Stomach (tissue), 9 donors: ENCODE data around the gene COQ8B. TPM values are rescaled to one million over a fixed set of nuclear protein-coding genes. Genes with fewer than 3 reads are reported as not detected.

ENCODE experiments used
- DNase-seq, 2 donors: peaks; one replicate each; pipeline versions ENCODE4 v3.0.0 to v3.0.0-alpha.2; 2013 to 2019
- H3K27ac ChIP-seq, 5 donors: fragments of 200-600 bp in 4 of 5; sonication (generic) in 4 of 5; one replicate each; pipeline ENCODE4 v1.5.1; 2013 to 2019; ENCODE audit warnings: mild to moderate bottlenecking in 1 of 5, moderate library complexity in 1 of 5
- H3K27me3 ChIP-seq, 3 donors: fragments of 200-600 bp; sonication (generic); one replicate each; pipeline ENCODE4 v1.5.1; 2017 to 2019; ENCODE audit warnings: mixed run types in 1 of 3
- H3K36me3 ChIP-seq, 4 donors: fragments of 200-600 bp; sonication (generic); 1 replicate in 3 of 4; 2 replicates in 1 of 4; pipeline ENCODE4 v1.5.1; 2016 to 2019
- H3K4me1 ChIP-seq, 4 donors: fragments of 200-600 bp; sonication (generic); one replicate each; pipeline ENCODE4 v1.5.1; 2016 to 2019
- H3K4me3 ChIP-seq, 4 donors: fragments of 200-600 bp; sonication (generic) in 3 of 4; one replicate each; pipeline ENCODE4 v1.5.1; 2016 to 2019; ENCODE audit warnings: mild to moderate bottlenecking in 1 of 4
- H3K9me3 ChIP-seq, 4 donors: fragments of 200-600 bp; sonication (generic); one replicate each; pipeline ENCODE4 v1.5.1; 2016 to 2019
- EP300 ChIP-seq: sonication (generic); formaldehyde crosslinking; IDR thresholded peaks from one replicate; pipeline ENCODE4 v1.6.1; 2017; ENCODE audit warnings: antibody characterized with exemption
- POLR2A ChIP-seq, 4 donors: fragments of 450-650 bp; IDR thresholded peaks; one replicate each; pipeline ENCODE4 v1.6.1; 2016; ENCODE audit warnings: antibody characterized with exemption in 4 of 4, control low read depth in 2 of 4, mild to moderate bottlenecking in 1 of 4, moderate library complexity in 1 of 4
- POLR2AphosphoS5 ChIP-seq, 3 donors: sonication (generic); formaldehyde crosslinking; IDR thresholded peaks; one replicate each; pipeline ENCODE4 v1.6.1; 2016; ENCODE audit warnings: antibody characterized with exemption in 3 of 3
- WGBS, 5 donors: extraction: QIAGEN DNeasy Blood & Tissue Kit in 3 of 5; methylation state at CpG; one replicate each; pipeline versions ENCODE4 v1.1.5 to v1.1.7; 2013 to 2018; 5-methylcytosine and 5-hydroxymethylcytosine counted together
- intact Hi-C: fragments of 100-400 bp; cut with DNase I; formaldehyde crosslinking; loops from one replicate; pipeline ENCODE4 v1.15.1; 2023; ENCODE audit warnings: low total_unique reads
- polyA plus RNA-seq, 3 donors: library from polyadenylated mRNA; stranded (reverse); fragments of 200-250 nt; gene quantifications; one replicate each; pipeline ENCODE4 v1.2.3, GENCODE V29; 2013
- total RNA-seq, 5 donors: library from RNA; depleted of rRNA; stranded (reverse); fragments of >200 nt; gene quantifications; one replicate each; pipeline versions ENCODE4 v1.1.0 to v1.2.3, GENCODE V29; 2014 to 2016
- TF ChIP-seq, protein P1 (sequence below), 7 experiments: fragments of 450-650 bp in 4 of 7; fragments of 200-600 bp in 3 of 7; sonication (generic) in 3 of 7; IDR thresholded peaks; one replicate each; pipeline ENCODE4 v1.5.1; 2016 to 2019; ENCODE audit warnings: antibody characterized with exemption in 7 of 7, control low read depth in 2 of 7, mild to moderate bottlenecking in 1 of 7
- donor health status: healthy with polysubstance abuse.
- donor health status: Bipolar disorder and iron deficiency.
- donor health status: healthy.

Gene COQ8B
- total and polyA plus RNA-seq, 8 donors, result 26.9 to 91.5 (median 41.9) TPM

- Histone ChIP-seq H3K27me3 (no peaks in the 10 kb centered on the region), H3K4me1 (peaks cover 35 to 70% (median 58%) of the 10 kb centered on the region in 4 donors), H3K9me3 (no peaks in the 10 kb centered on the region), H3K36me3 (peaks cover 2 to 10% (median 8%) of the 10 kb centered on the region in 4 donors), H3K4me3 (peak within 1 kb of the TSS; percentile 62 to 83 (median 77)), H3K27ac (peak within 1 kb of the TSS; percentile 93 to 98 (median 97))
- DNase-seq, result peak; percentile 98 to 99
- 0% methylated on average over 45 to 46 of the region's 46 CpGs for WGBS, 5 donors
- TF ChIP-seq, protein P1, sequence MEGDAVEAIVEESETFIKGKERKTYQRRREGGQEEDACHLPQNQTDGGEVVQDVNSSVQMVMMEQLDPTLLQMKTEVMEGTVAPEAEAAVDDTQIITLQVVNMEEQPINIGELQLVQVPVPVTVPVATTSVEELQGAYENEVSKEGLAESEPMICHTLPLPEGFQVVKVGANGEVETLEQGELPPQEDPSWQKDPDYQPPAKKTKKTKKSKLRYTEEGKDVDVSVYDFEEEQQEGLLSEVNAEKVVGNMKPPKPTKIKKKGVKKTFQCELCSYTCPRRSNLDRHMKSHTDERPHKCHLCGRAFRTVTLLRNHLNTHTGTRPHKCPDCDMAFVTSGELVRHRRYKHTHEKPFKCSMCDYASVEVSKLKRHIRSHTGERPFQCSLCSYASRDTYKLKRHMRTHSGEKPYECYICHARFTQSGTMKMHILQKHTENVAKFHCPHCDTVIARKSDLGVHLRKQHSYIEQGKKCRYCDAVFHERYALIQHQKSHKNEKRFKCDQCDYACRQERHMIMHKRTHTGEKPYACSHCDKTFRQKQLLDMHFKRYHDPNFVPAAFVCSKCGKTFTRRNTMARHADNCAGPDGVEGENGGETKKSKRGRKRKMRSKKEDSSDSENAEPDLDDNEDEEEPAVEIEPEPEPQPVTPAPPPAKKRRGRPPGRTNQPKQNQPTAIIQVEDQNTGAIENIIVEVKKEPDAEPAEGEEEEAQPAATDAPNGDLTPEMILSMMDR (IDR thresholded peaks at IDR 0.05), result no peak
- TF ChIP-seq POLR2AphosphoS5 (IDR thresholded peaks at IDR 0.05), result peak; percentile 71 to 94 (median 91)
- TF ChIP-seq POLR2A (IDR thresholded peaks at IDR 0.05), result peak in 1 of 4 donors; percentile 41
- no peak for TF ChIP-seq EP300
- intact Hi-C loops, result no loop called here
These were observed 34.3 kb upstream of the COQ8B start, which contains the start of gene SNRPA for GRCh38 chr19:40750874-40751537. SNRPA (plus strand) TSS chr19:40751203; CDS start chr19:40751409, 206 bp downstream.

- Histone ChIP-seq H3K9me3 (no peaks in the 10 kb centered on the region), H3K36me3 (peaks cover 0 to 5% (median 2%) of the 10 kb centered on the region in 4 donors), H3K4me1 (peaks cover 28 to 67% (median 54%) of the 10 kb centered on the region in 4 donors), H3K27ac (peak within 1 kb of the TSS; percentile 93 to 98 (median 97)), H3K4me3 (peak within 1 kb of the TSS; percentile 62 to 83 (median 77)), H3K27me3 (no peaks in the 10 kb centered on the region)
- 0 to 1% (median 0%) methylated on average over 40 to 43 of the region's 43 CpGs for WGBS, 5 donors
- intact Hi-C loops, result no loop called here
- peak; percentile 100 for DNase-seq
- TF ChIP-seq POLR2AphosphoS5 (IDR thresholded peaks at IDR 0.05) (peak; percentile 84 to 95 (median 85)), POLR2A (IDR thresholded peaks at IDR 0.05) (peak in 1 of 4 donors; percentile 68), EP300 (peak; percentile 37)
- TF ChIP-seq, protein P1 (IDR thresholded peaks at IDR 0.05), result no peak
These were observed 33.6 kb upstream of the COQ8B start, which contains the start of gene ACTMAP for GRCh38 chr19:40750058-40750873. ACTMAP (minus strand) TSS chr19:40750477; CDS start chr19:40749803, 674 bp downstream.

GRCh38 chr19:40747536-40747935 lies 30.9 kb upstream of the COQ8B start:
- WGBS, 5 donors, result 90 to 99% (median 96%) methylated on average over 7 of the region's 7 CpGs

More at GRCh38 chr19:40747536-40747935, 30.9 kb upstream of the COQ8B start:
- DNase-seq, result no peak
- H3K4me1 ChIP-seq, result peaks cover 13 to 43% (median 36%) of the 10 kb centered on the region in 4 donors
- H3K4me3 ChIP-seq, result no peak overlapping the region
- H3K27me3 ChIP-seq, result no peaks in the 10 kb centered on the region
- no peak for TF ChIP-seq POLR2A (IDR thresholded peaks at IDR 0.05)
- TF ChIP-seq, protein P1 (IDR thresholded peaks at IDR 0.05), result no peak
- no peak for TF ChIP-seq POLR2AphosphoS5 (IDR thresholded peaks at IDR 0.05)
- TF ChIP-seq EP300, result no peak
- intact Hi-C loops, result no loop called here
- no peaks in the 10 kb centered on the region for H3K9me3 ChIP-seq
- H3K27ac ChIP-seq, result peak overlapping the region in 1 of 5 donors; percentile 98
- H3K36me3 ChIP-seq, result peaks cover 0 to 10% (median 3%) of the 10 kb centered on the region in 4 donors
